Erythroblast (primary cell): ENCODE data around the gene MYO5C.

Source experiments
- GATA1 ChIP-seq: IDR thresholded peaks from 2 replicates; pipeline ENCODE4 v1.6.1; 2011; ENCODE audit warnings: low read depth, mild to moderate bottlenecking, control low read depth, low read length, moderate library complexity
- POLR2A ChIP-seq: IDR thresholded peaks from 2 replicates; pipeline ENCODE4 v1.6.1; 2011; ENCODE audit warnings: mild to moderate bottlenecking, low read length

GRCh38 chr15:52151353-52151752 lies 144.3 kb downstream of the MYO5C start:
- TF ChIP-seq POLR2A (no peak), GATA1 (no peak)
